Motor neuron (in vitro differentiated cells): ENCODE measurements around the gene DACT2. TPM values are rescaled to one million over a fixed set of nuclear protein-coding genes. Genes with fewer than 3 reads are reported as not detected.
"Not testable (repeated sequence)": the region's sequence is repeated elsewhere in the genome, so short reads cannot be mapped to it uniquely, and the experiment has no call there.

Source experiments
- ATAC-seq, 8 experiments: fragments of 200-7000 bp; cut with Tn5 transposase; replicated peaks in 6 of 8; 2 replicates each; pipeline ENCODE4 v1.8.0; 2021; ENCODE audit warnings: mild to moderate bottlenecking in 8 of 8, moderate library complexity in 8 of 8
- H3K27ac ChIP-seq, 2 donors: fragments of 250-450 bp; sonication (Bioruptor Pico); 2 replicates each; pipeline ENCODE4 v1.9.0; 2021; ENCODE audit warnings: antibody characterized with exemption in 2 of 2, mild to moderate bottlenecking in 2 of 2, moderate library complexity in 1 of 2
- H3K4me1 ChIP-seq, 2 donors: fragments of 250-450 bp; sonication (Bioruptor Pico); replicated peaks in 1 of 2; 2 replicates each; pipeline ENCODE4 v1.6.1; 2021; ENCODE audit warnings: antibody characterized with exemption in 2 of 2, mild to moderate bottlenecking in 2 of 2, moderate library complexity in 1 of 2
- H3K4me3 ChIP-seq, 5 donors: fragments of 250-450 bp; sonication (Bioruptor Pico); 2 replicates each; pipeline ENCODE4 v1.9.0; 2021; ENCODE audit warnings: antibody characterized with exemption in 5 of 5, mild to moderate bottlenecking in 5 of 5, moderate library complexity in 4 of 5
- WGBS, 10 experiments: fragments of 450-650 bp; shearing (Covaris generic); methylation state at CpG; one replicate each; pipeline ENCODE4 v1.0.0; 2022; 5-methylcytosine and 5-hydroxymethylcytosine counted together
- in situ Hi-C, 9 experiments: fragments of 400-800 bp; cut with MboI; loops; one replicate each; pipeline ENCODE4 v1.15.0; 2021; ENCODE audit warnings: low sequenced_read_pairs in 9 of 9, low pct_unique_long_range_greater_than_20kb in 2 of 9; ENCODE audit not compliant: unreplicated experiment in 9 of 9
- total RNA-seq, 8 experiments: library from RNA; unstranded; fragments of 300-600 nt; gene quantifications; 2 replicates each; pipeline versions ENCODE4 v1.2.3 to v1.2.4, GENCODE V29; 2022

The DACT2 gene
- total RNA-seq, 8 experiments from 2014 or later: 0.20 to 7.4 (median 1.1) TPM; not detected in 2

GRCh38 chr6:168314021-168314420 lies 5.6 kb downstream of the DACT2 start:
- Histone ChIP-seq H3K4me1 (peaks cover 69 to 74% of the 10 kb centered on the region in 2 donors), H3K27ac (no peak overlapping the region), H3K4me3 (no peak overlapping the region)
- in situ Hi-C loops: loop anchor here in 1 of 9 experiments (25.0 kb wide), 1 partner anchor 102 kb away; no protein-coding TSS in a partner anchor
- peak in 5 of 8 experiments; percentile 11 to 53 (median 43) for ATAC-seq
- 13 to 100% (median 71%) methylated on average over 1 to 7 of the region's 12 CpGs; no CpG with 5 or more reads in 6 of the 10 experiments for WGBS, 10 experiments

GRCh38 chr6:168313431-168314011 lies 6.1 kb downstream of the DACT2 start:
- ATAC-seq: peak in 5 of 8 experiments; percentile 67 to 86 (median 85)
- Histone ChIP-seq H3K4me1 (peaks cover 70 to 74% of the 10 kb centered on the region in 2 donors), H3K4me3 (no peak overlapping the region), H3K27ac (peak overlapping the region; percentile 31 to 59)
- 9 to 73% (median 31%) methylated on average over 1 to 10 of the region's 15 CpGs; no CpG with 5 or more reads in 4 of the 10 experiments for WGBS, 10 experiments
- in situ Hi-C loops: loop anchor here in 1 of 9 experiments (25.0 kb wide), 1 partner anchor 101 kb away; no protein-coding TSS in a partner anchor

GRCh38 chr6:168312125-168312507 lies 7.5 kb downstream of the DACT2 start:
- H3K27ac ChIP-seq, ATAC-seq, H3K4me3 ChIP-seq: not testable (repeated sequence)
- in situ Hi-C loops: loop anchor here in 1 of 9 experiments (25.0 kb wide), 1 partner anchor 100 kb away; no protein-coding TSS in a partner anchor
- H3K4me1 ChIP-seq: peaks cover 64 to 75% of the 10 kb centered on the region in 2 donors
- WGBS, 10 experiments: 0 to 100% (median 94%) methylated on average over 1 to 5 of the region's 8 CpGs; no CpG with 5 or more reads in 5 of the 10 experiments

DNA sequence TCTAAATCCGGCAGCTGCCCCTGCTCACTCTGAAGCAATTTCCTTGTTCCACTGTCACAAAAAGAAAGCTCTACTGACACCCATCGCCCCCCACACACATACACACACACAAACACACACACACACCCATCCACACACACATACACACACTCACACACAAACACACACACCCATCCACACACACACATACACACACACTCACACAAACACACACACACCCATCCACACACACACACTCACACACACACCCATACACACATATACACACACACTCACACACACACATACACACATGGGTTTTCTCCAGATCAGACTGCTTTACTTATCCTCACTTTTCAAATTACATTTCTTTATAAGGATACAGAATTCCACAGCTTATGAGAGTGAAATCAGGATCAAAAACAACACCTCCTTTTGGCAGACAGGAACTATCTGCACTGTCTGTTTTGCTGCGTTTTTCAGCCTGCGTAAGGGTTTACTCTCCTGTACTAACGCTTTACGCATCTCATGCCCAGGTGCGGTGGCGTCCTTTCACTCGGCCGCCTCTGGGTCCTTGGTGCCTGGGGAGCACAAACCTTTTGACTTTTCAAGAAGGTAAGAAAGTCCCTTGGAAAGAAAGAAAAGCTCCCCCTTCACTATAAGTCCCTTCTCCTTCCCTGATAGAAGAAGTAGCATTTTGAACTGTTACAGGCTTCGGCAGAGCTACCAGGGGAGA lies 8.0 kb downstream of the DACT2 start:
- no peak for ATAC-seq
- in situ Hi-C loops: loop anchor here in 1 of 9 experiments (25.0 kb wide), 1 partner anchor 99 kb away; no protein-coding TSS in a partner anchor
- Histone ChIP-seq H3K4me3 (no peak overlapping the region), H3K27ac (no peak overlapping the region), H3K4me1 (peaks cover 64 to 75% of the 10 kb centered on the region in 2 donors)
- 40 to 96% (median 84%) methylated on average over 1 to 9 of the region's 11 CpGs; no CpG with 5 or more reads in 2 of the 10 experiments for WGBS, 10 experiments

DNA sequence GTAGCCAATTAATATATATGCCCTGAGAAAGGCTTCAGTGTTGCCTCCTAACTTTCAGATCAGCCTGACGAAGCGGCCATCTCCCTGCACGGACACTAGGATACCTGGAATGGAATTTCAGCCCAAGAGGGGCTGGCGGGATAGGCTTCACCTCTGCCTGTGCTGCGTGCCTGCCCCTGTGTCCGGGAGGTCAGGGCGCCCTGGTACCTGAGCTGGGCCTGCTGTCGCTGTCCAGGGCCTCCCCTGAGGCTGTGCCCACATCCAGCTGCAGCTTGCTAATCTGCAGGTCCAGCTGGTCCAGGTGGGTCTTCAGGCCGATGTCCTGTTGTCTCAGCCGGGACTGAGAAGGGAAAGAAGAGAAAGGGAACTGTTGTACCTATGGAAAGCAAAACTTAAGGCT lies 8.6 kb downstream of the DACT2 start:
- Histone ChIP-seq H3K4me1 (peaks cover 64 to 74% of the 10 kb centered on the region in 2 donors), H3K4me3 (no peak overlapping the region), H3K27ac (no peak overlapping the region)
- in situ Hi-C loops: loop anchor here in 1 of 9 experiments (25.0 kb wide), 1 partner anchor 99 kb away; no protein-coding TSS in a partner anchor
- WGBS, 10 experiments: 17 to 100% (median 90%) methylated on average over 1 to 5 of the region's 10 CpGs; no CpG with 5 or more reads in 3 of the 10 experiments
- no peak for ATAC-seq

GRCh38 chr6:168310403-168310802 lies 9.2 kb downstream of the DACT2 start:
- ATAC-seq: no peak
- Histone ChIP-seq H3K4me1 (peaks cover 58 to 69% of the 10 kb centered on the region in 2 donors), H3K4me3 (no peak overlapping the region), H3K27ac (no peak overlapping the region)
- in situ Hi-C loops: loop anchor here in 1 of 9 experiments (25.0 kb wide), 1 partner anchor 98 kb away; no protein-coding TSS in a partner anchor
- WGBS, 10 experiments: 0 to 80% (median 56%) methylated on average over 1 to 3 of the region's 11 CpGs; no CpG with 5 or more reads in 6 of the 10 experiments

GRCh38 chr6:168309997-168310396 lies 9.6 kb downstream of the DACT2 start:
- Histone ChIP-seq H3K27ac (no peak overlapping the region), H3K4me3 (no peak overlapping the region), H3K4me1 (peaks cover 54 to 65% of the 10 kb centered on the region in 2 donors)
- no peak for ATAC-seq
- in situ Hi-C loops: loop anchor here in 1 of 9 experiments (25.0 kb wide), 1 partner anchor 98 kb away; no protein-coding TSS in a partner anchor
- WGBS, 10 experiments: 72 to 100% (median 92%) methylated on average over 3 to 5 of the region's 15 CpGs; no CpG with 5 or more reads in 5 of the 10 experiments

DNA sequence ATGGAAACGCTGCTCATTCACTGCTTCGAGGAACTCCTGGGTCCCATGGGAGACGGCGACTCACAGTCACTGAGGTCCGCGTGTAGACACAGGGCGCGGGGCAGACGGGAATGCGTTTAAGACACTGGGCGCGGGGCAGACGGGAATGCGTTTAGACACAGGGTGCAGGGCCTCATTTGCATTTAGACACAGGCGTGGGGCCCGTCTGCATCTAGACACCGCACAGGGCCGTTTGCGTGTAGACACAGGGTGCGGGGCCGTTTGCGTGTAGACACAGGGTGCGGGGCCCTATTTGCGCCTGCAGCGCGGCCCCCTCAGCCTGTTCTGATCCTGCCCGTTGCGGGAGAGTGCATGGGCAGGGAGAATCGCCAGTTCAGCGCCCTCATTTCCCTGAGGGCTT lies 10.4 kb downstream of the DACT2 start:
- WGBS, 10 experiments: 80 to 100% (median 96%) methylated on average over 1 to 10 of the region's 30 CpGs; no CpG with 5 or more reads in 3 of the 10 experiments
- H3K4me3 ChIP-seq: no peak overlapping the region
- H3K27ac ChIP-seq: no peak overlapping the region
- in situ Hi-C loops: loop anchor here in 1 of 9 experiments (25.0 kb wide), 1 partner anchor 97 kb away; no protein-coding TSS in a partner anchor
- ATAC-seq: peak in 2 of 8 experiments; percentile 8 to 11
- H3K4me1 ChIP-seq: peaks cover 49 to 62% of the 10 kb centered on the region in 2 donors

DNA sequence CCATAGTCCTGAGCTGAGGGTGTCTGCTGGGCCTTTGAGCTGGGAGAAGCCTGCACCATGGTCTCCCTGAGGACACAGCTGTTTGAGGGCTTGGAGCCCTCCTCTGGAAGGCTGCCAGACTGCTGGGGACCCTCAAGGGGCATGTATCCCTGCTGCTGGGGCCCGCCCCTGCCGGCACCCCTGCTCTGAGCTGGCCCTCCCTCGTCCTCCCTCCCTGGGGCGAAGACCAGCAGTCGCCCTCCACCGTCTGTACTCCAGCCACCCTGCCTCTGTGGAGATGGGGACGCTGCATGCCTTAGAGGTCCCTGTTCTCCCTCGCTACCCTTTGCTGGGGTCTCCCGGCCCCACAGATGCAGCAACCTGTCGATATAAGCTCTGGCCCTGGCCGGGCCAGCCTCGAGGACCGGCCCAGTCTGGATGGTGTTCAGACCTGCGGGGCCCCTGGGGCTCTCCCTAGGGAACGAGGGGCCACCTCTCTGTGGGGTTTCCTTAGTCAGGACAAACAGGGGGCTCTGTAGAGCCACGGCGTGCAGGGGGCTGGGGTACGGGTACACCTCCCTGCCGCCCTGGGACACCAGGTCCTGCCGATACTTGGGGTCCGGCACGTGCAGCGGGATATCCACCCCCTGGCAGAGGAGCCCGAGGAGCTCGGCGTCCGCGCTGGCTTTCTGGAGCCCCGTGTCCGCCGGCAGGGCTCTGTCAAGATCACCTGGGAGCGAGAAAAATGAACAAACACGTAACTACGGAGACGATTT lies 11.0 kb downstream of the DACT2 start:
- WGBS, 10 experiments: 95 to 100% (median 98%) methylated on average over 2 to 9 of the region's 35 CpGs; no CpG with 5 or more reads in 6 of the 10 experiments
- Histone ChIP-seq H3K4me3 (no peak overlapping the region), H3K4me1 (peaks cover 48 to 59% of the 10 kb centered on the region in 2 donors), H3K27ac (no peak overlapping the region)
- no peak for ATAC-seq
- in situ Hi-C loops: loop anchor here in 1 of 9 experiments (25.0 kb wide), 1 partner anchor 96 kb away; no protein-coding TSS in a partner anchor

- H3K4me1 ChIP-seq: peaks cover 48 to 57% of the 10 kb centered on the region in 2 donors
- in situ Hi-C loops: loop anchor here in 1 of 9 experiments (25.0 kb wide), 1 partner anchor 95 kb away; no protein-coding TSS in a partner anchor
- WGBS, 10 experiments: 92 to 100% methylated on average over 1 to 8 of the region's 22 CpGs; no CpG with 5 or more reads in 8 of the 10 experiments
- no peak overlapping the region for H3K4me3 ChIP-seq
- ATAC-seq: no peak
- no peak overlapping the region for H3K27ac ChIP-seq
These were observed 11.9 kb downstream of the DACT2 start for GRCh38 chr6:168307695-168308021.

DNA sequence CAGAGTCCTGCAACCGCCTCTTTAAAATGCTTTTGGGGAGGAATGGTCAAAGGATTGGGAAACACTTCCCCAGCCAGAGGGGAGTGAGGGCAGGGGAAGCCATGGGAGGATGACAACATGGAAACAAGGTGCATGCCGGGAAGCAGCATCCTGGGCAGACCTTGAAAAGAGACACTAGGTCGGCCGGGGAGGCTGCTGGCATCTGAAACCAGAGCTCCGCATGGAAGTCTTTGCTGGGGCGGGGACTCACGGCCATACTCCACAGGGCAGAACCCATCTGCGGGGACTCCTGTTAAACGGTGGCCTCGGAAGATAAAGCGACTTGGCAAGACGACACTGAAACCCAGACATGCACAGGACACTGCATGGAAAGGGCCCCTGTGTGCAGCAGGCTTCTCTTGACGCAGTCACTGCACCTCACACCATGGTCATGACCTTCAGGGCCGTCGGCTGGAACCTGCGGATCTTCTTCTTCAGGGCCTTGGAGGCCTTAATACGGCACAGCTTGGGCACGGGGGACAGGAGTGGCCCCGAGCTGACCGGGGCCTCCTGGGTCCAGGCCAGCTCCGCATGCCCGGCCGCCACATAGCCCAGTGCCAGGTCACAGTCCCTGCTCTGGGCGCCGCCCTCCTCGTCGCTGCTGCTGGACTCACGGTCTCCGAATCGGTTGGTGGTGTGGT lies 12.4 kb downstream of the DACT2 start:
- no peak overlapping the region for H3K4me3 ChIP-seq
- in situ Hi-C loops: loop anchor here in 1 of 9 experiments (25.0 kb wide), 1 partner anchor 95 kb away; no protein-coding TSS in a partner anchor
- H3K27ac ChIP-seq: no peak overlapping the region
- WGBS, 10 experiments: 67 to 100% (median 90%) methylated on average over 1 to 17 of the region's 30 CpGs; no CpG with 5 or more reads in 4 of the 10 experiments
- no peak for ATAC-seq
- peaks cover 48 to 57% of the 10 kb centered on the region in 2 donors for H3K4me1 ChIP-seq
